Measurements from ENCODE around the gene NCK2. TPM values are rescaled to one million over a fixed set of nuclear protein-coding genes. Genes with fewer than 3 reads are reported as not detected.

The NCK2 gene
- total RNA-seq, 1 experiment from 2014 or later = 49.2 TPM

GRCh38 chr2:105750735-105751134 is 6.0 kb downstream of the NCK2 start:
- Histone ChIP-seq H2BK12ac (ENCODE audit: insufficient read length, low read depth, low read length) (no peak overlapping the region), H4K20me1 (ENCODE audit: control insufficient read depth, insufficient read depth, insufficient read length) (no peaks in the 10 kb centered on the region), H2BK5ac (ENCODE audit: insufficient read length, low read length) (no peak overlapping the region), H3K18ac (ENCODE audit: insufficient read length, low read depth, low read length) (no peak overlapping the region), H2AK5ac (ENCODE audit: insufficient read length, low read length) (no peak overlapping the region), H3K4ac (ENCODE audit: low read depth, low read length) (no peak overlapping the region), H4K5ac (ENCODE audit: insufficient read length, low read depth, low read length) (no peak overlapping the region), H3K27ac (ENCODE audit: insufficient read length, low read depth, low read length) (no peak overlapping the region), H3K79me1 (ENCODE audit: insufficient read depth, low read depth, low read length, poor library complexity, severe bottlenecking) (peaks cover 10% of the 10 kb centered on the region), H3K4me1 (ENCODE audit: insufficient read depth, low read length) (peaks cover 12% of the 10 kb centered on the region; the same call in 1 of the 2 replicates), H3K56ac (ENCODE audit: insufficient read length, low read depth, low read length) (no peak overlapping the region), H3K14ac (ENCODE audit: insufficient read depth, low read length) (no peak overlapping the region), H3K9me3 (ENCODE audit: control insufficient read depth, low read depth, low read length) (no peaks in the 10 kb centered on the region), H2BK120ac (ENCODE audit: low read depth, low read length, poor library complexity, severe bottlenecking) (no peak overlapping the region), H2BK15ac (ENCODE audit: low read depth, low read length) (no peak overlapping the region), H3K27me3 (ENCODE audit: insufficient read depth, low read length) (no peaks in the 10 kb centered on the region), H3K23ac (ENCODE audit: insufficient read length, low read depth, low read length) (no peak overlapping the region), H2BK20ac (ENCODE audit: low read depth, low read length, poor library complexity, severe bottlenecking) (no peak overlapping the region), H3K4me2 (ENCODE audit: insufficient read depth, insufficient read length, low read length) (no peak overlapping the region), H3K9ac (ENCODE audit: extremely low read depth, insufficient read length, low read length) (no peak overlapping the region), H3K79me2 (ENCODE audit: insufficient read depth, low read length) (peaks cover 56% of the 10 kb centered on the region; the same call in 1 of the 2 replicates), H4K91ac (ENCODE audit: insufficient read length, low read depth, low read length) (no peak overlapping the region), H4K8ac (replicated peaks; ENCODE audit: insufficient read length, low read depth, low read length) (no peak overlapping the region), H2AFZ (ENCODE audit: low read length) (no peak overlapping the region), H3T11ph (ENCODE audit: low read length) (no peak overlapping the region), H3K23me2 (ENCODE audit: insufficient read length, low read depth, low read length, poor library complexity, severe bottlenecking) (peaks cover 4% of the 10 kb centered on the region)
- H3K4me3 Mint-ChIP-seq = no peak overlapping the region
- no CpG with 5 or more reads among the region's 4 CpGs for WGBS (ENCODE audit: extremely low coverage, insufficient read length, low lambda C conversion rate)
- TF ChIP-seq CTCF (conservative IDR thresholded peaks at IDR 0.05) = no peak
- peaks cover 11 to 46% (median 15%) of the 10 kb centered on the region in 3 experiments for H3K36me3 Mint-ChIP-seq (ENCODE audit: insufficient read depth in 1 of 3, low read depth in 3 of 3)
- peaks cover 62 to 74% of the 10 kb centered on the region in 2 experiments for H3K4me1 Mint-ChIP-seq
- no peak overlapping the region for H3K27ac Mint-ChIP-seq
- no peak for DNase-seq
- H3K27me3 Mint-ChIP-seq (ENCODE audit: low read depth) = no peaks in the 10 kb centered on the region
- no peaks in the 10 kb centered on the region; a peak in 1 of 5 replicates for H3K9me3 Mint-ChIP-seq
